Thoracic aorta (tissue), 2 donors: Measurements from ENCODE around the gene CYREN. TPM values are rescaled to one million over a fixed set of nuclear protein-coding genes. Genes with fewer than 3 reads are reported as not detected.

ENCODE experiments used
- ATAC-seq: fragments of 150-250 bp; one replicate; pipeline ENCODE4 v1.8.0; 2017; ENCODE audit warnings: low read depth; ENCODE audit not compliant: insufficient number of reproducible peaks, low FRiP score
- DNase-seq: peaks from one replicate; pipeline ENCODE4 v3.0.0-alpha.2; 2020; ENCODE audit warnings: low spot score
- H3K27ac ChIP-seq, 2 donors: fragments of 200-600 bp; sonication (generic); 1 replicate in 1 of 2; 2 replicates in 1 of 2; pipeline ENCODE4 v1.5.1; 2016; ENCODE audit warnings: mild to moderate bottlenecking in 2 of 2, moderate library complexity in 2 of 2
- H3K27me3 ChIP-seq: fragments of 200-600 bp; sonication (generic); replicated peaks from 2 replicates; pipeline ENCODE4 v1.6.0; 2016; ENCODE audit warnings: mild to moderate bottlenecking; ENCODE audit not compliant: insufficient read depth
- H3K36me3 ChIP-seq: fragments of 200-600 bp; sonication (generic); one replicate; pipeline ENCODE4 v1.5.1; 2016
- H3K4me1 ChIP-seq, 2 donors: fragments of 200-600 bp; sonication (generic); 1 replicate in 1 of 2; 2 replicates in 1 of 2; pipeline versions ENCODE4 v1.5.1 to v1.6.0; 2016; ENCODE audit warnings: low read depth in 2 of 2, mild to moderate bottlenecking in 1 of 2; ENCODE audit not compliant: control insufficient read depth in 1 of 2
- H3K4me3 ChIP-seq: fragments of 200-600 bp; sonication (generic); 2 replicates; pipeline ENCODE4 v1.5.1; 2016; ENCODE audit warnings: mild to moderate bottlenecking
- H3K9me3 ChIP-seq: fragments of 200-600 bp; sonication (generic); 2 replicates; pipeline ENCODE4 v1.5.1; 2016
- total RNA-seq, 2 donors: library from RNA; depleted of rRNA; stranded (reverse); fragments of >200 nt; gene quantifications; one replicate each; pipeline versions ENCODE4 v1.1.0 to v1.2.3, GENCODE V29; 2016
- TF ChIP-seq, protein P1 (sequence below): fragments of 200-600 bp; sonication (generic); IDR thresholded peaks from one replicate; pipeline ENCODE4 v1.5.1; 2019; ENCODE audit warnings: antibody characterized with exemption

The CYREN gene
- total RNA-seq, 2 donors from 2014 or later, result 37.6 to 54.1 TPM

DNA sequence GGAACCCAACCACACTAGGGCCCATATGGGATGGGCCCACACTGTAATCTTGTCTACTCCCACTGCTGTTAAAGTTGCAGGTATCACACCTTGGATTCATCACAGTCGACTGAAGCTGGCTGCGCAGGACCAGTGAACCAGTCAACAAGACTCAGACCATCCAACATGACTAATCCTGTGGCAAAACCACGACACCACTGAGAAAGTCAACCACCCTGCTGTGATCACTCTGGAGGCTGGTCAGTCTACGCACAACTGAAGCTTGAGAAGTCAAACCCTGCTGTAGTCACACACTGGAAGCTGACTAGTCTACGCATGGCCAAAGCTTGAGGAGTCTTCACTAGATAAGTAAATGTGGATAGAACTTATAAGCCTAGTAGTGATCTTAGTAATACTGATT is 9.6 kb upstream of the CYREN start:
- no peak for DNase-seq

DNA sequence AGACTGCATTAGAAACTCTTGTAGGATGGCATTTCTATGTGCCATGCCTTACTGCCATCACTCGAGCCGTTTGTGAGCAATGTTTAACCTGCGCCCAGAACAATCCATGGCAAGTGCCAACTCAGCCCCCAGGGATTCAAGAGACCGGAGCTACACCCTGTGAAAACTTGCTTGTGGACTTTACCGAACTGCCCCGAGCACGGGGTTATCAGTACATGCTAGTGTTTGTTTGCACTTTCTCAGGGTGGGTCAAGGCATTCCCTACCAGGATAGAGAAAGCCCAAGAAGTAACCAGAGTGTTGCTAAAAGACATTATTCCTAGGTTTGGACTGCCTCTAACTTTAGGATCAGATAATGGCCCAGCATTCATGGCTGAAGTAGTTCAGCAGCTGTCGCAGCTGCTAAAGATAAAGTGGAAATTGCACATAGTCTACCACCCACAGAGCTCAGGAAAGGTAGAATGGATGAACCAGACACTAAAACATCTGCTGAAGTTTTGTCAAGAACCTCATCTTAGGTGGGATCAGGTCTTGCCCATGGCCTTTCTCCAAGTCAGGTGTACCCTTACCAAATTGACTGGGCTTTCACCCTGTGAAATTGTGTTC is 8.9 kb upstream of the CYREN start:
- DNase-seq, result no peak
- no peaks in the 10 kb centered on the region for H3K27me3 ChIP-seq
- no peak for ATAC-seq
- no peak overlapping the region for H3K4me3 ChIP-seq
- TF ChIP-seq, protein P1, sequence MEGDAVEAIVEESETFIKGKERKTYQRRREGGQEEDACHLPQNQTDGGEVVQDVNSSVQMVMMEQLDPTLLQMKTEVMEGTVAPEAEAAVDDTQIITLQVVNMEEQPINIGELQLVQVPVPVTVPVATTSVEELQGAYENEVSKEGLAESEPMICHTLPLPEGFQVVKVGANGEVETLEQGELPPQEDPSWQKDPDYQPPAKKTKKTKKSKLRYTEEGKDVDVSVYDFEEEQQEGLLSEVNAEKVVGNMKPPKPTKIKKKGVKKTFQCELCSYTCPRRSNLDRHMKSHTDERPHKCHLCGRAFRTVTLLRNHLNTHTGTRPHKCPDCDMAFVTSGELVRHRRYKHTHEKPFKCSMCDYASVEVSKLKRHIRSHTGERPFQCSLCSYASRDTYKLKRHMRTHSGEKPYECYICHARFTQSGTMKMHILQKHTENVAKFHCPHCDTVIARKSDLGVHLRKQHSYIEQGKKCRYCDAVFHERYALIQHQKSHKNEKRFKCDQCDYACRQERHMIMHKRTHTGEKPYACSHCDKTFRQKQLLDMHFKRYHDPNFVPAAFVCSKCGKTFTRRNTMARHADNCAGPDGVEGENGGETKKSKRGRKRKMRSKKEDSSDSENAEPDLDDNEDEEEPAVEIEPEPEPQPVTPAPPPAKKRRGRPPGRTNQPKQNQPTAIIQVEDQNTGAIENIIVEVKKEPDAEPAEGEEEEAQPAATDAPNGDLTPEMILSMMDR, result no peak
- H3K27ac ChIP-seq, result no peak overlapping the region
- H3K4me1 ChIP-seq, result no peaks in the 10 kb centered on the region
- peaks cover 27% of the 10 kb centered on the region for H3K9me3 ChIP-seq
- peaks cover 17% of the 10 kb centered on the region for H3K36me3 ChIP-seq

More for the DNA sequence above, 9.6 kb upstream of the CYREN start:
- Histone ChIP-seq H3K36me3 (peaks cover 22% of the 10 kb centered on the region), H3K4me1 (no peaks in the 10 kb centered on the region), H3K4me3 (no peak overlapping the region), H3K27ac (no peak overlapping the region), H3K9me3 (peaks cover 27% of the 10 kb centered on the region), H3K27me3 (no peaks in the 10 kb centered on the region)
- no peak for ATAC-seq
- TF ChIP-seq, protein P1, result no peak

DNA sequence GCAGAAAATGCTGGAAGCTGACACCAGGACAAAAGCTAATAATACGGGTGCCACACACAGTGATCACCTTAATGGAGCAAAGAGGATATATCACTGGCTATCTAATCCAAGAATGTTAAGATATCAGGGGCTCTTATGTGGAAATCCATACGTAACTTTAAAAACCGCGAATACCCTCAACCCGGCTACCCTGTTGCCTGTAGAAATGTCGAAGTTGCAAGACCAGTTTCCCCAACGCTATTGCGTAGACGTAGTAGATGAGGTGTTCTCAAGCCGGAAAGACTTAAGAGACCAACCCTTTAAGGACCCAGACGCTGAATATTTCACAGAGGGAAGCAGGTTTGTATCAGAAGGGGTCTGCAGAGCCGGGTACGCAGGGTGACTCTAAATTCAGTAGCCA is 7.9 kb upstream of the CYREN start:
- Histone ChIP-seq H3K4me1 (no peaks in the 10 kb centered on the region), H3K27ac (no peak overlapping the region), H3K27me3 (no peaks in the 10 kb centered on the region), H3K9me3 (peaks cover 27% of the 10 kb centered on the region), H3K36me3 (peaks cover 7% of the 10 kb centered on the region), H3K4me3 (no peak overlapping the region)
- ATAC-seq, result no peak
- TF ChIP-seq, protein P1, result no peak
- DNase-seq, result no peak

DNA sequence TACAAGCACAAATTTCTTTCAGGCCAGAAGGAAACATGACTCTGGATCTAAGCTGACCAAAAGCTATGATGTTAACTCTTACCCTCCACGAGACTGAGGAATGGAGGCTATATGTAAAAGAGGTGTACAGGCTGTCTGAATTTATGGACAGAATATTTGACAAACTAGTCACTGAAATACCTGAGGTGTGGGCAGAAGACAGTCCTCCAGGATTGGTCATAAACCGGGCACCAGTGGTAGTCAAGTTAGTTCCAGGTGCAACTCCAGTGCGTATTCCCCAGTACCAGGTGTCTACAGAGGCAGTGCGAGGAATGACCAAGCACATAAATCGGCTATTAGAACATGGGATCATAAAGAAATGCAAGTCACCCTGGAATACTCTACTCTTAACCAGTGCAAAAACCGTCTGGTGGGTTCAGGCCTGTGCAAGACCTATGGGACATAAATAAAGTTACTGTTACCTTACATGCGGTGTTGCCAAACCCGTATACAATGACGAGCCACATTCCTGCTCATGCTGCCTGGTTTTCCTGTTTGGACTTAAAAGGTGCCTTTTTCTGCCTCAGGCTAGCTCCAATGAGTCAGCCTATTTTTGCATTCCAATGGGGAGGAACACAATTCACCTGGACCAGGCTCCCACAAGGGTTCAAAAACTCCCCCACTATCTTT is 6.7 kb upstream of the CYREN start:
- Histone ChIP-seq H3K36me3 (no peaks in the 10 kb centered on the region), H3K4me3 (no peak overlapping the region), H3K9me3 (peaks cover 20% of the 10 kb centered on the region), H3K27ac (no peak overlapping the region), H3K4me1 (peaks cover 0 to 2% of the 10 kb centered on the region in 2 donors), H3K27me3 (no peaks in the 10 kb centered on the region)
- ATAC-seq, result no peak
- no peak for DNase-seq
- TF ChIP-seq, protein P1, result no peak

DNA sequence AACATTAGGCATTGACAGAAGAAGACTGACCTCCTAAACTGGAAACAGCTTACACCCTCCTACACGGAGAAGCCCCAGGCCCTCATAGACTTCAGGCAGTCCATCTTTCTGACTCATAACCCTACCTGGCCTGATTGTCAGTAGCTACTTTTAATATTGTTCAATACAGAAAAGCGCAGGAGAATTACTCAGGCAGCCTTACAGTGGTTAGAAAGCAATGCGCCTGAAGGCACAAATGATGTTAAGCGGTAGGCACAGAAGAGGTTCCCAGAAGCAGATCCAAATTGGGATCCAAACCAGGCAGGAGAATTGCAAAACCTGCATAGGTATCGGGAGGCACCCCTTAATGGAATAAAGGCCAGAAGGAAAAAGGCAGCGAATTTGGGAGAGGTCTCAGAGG is 5.4 kb upstream of the CYREN start:
- TF ChIP-seq, protein P1, result no peak
- Histone ChIP-seq H3K4me1 (peaks cover 4 to 11% of the 10 kb centered on the region in 2 donors), H3K36me3 (no peaks in the 10 kb centered on the region), H3K27me3 (no peaks in the 10 kb centered on the region), H3K27ac (no peak overlapping the region), H3K4me3 (no peak overlapping the region), H3K9me3 (peaks cover 8% of the 10 kb centered on the region)
- DNase-seq (no peak), ATAC-seq (no peak)
